ENCODE data around the gene KCNMB4.

Gene KCNMB4

DNA sequence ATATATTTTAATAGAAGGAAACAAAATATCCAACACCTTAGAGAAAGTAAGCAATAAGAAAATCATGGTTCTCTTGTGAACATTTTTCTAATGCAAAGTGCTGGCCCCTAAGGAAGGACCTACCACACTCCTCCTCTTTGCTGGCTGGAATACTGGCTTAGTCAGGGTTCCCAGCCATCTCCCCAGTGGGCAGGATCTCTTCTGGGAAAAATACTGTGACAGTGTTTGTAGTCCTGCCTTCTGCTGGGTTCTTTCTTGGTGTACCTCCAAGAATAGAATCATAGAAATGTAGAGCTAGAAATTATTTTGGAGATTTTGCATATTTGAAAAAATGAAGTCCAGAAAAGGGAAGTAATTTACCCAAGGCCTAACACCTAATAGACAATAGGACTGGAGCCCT is 31.9 kb downstream of the KCNMB4 start:
- no peak for ATAC-seq
- TF ChIP-seq RARB (CRISPR knock-in tag; IDR thresholded peaks at IDR 0.05) (no peak), CSDC2 (CRISPR knock-in tag; IDR thresholded peaks at IDR 0.05) (no peak), ZFP3 (CRISPR knock-in tag; IDR thresholded peaks at IDR 0.05) (no peak), TCF4 (CRISPR knock-in tag; IDR thresholded peaks at IDR 0.05; ENCODE audit: borderline replicate concordance) (no peak), BACH2 (CRISPR knock-in tag; IDR thresholded peaks at IDR 0.05; ENCODE audit: borderline replicate concordance) (no peak), OSR1 (CRISPR knock-in tag; IDR thresholded peaks at IDR 0.05) (no peak), ZC3H10 (CRISPR knock-in tag; IDR thresholded peaks at IDR 0.05) (no peak), ZNF565 (CRISPR knock-in tag; conservative IDR thresholded peaks at IDR 0.05; ENCODE audit: low read depth) (no peak), ZNF70 (CRISPR knock-in tag; IDR thresholded peaks at IDR 0.05) (no peak), ESRRG (CRISPR knock-in tag; IDR thresholded peaks at IDR 0.05) (no peak), ZNF8 (CRISPR knock-in tag; IDR thresholded peaks at IDR 0.05) (no peak)
- TF ChIP-seq, protein P1, sequence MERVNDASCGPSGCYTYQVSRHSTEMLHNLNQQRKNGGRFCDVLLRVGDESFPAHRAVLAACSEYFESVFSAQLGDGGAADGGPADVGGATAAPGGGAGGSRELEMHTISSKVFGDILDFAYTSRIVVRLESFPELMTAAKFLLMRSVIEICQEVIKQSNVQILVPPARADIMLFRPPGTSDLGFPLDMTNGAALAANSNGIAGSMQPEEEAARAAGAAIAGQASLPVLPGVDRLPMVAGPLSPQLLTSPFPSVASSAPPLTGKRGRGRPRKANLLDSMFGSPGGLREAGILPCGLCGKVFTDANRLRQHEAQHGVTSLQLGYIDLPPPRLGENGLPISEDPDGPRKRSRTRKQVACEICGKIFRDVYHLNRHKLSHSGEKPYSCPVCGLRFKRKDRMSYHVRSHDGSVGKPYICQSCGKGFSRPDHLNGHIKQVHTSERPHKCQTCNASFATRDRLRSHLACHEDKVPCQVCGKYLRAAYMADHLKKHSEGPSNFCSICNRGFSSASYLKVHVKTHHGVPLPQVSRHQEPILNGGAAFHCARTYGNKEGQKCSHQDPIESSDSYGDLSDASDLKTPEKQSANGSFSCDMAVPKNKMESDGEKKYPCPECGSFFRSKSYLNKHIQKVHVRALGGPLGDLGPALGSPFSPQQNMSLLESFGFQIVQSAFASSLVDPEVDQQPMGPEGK (CRISPR knock-in tag; IDR thresholded peaks at IDR 0.05; ENCODE audit: borderline replicate concordance): no peak
- TF ChIP-seq, protein P2, sequence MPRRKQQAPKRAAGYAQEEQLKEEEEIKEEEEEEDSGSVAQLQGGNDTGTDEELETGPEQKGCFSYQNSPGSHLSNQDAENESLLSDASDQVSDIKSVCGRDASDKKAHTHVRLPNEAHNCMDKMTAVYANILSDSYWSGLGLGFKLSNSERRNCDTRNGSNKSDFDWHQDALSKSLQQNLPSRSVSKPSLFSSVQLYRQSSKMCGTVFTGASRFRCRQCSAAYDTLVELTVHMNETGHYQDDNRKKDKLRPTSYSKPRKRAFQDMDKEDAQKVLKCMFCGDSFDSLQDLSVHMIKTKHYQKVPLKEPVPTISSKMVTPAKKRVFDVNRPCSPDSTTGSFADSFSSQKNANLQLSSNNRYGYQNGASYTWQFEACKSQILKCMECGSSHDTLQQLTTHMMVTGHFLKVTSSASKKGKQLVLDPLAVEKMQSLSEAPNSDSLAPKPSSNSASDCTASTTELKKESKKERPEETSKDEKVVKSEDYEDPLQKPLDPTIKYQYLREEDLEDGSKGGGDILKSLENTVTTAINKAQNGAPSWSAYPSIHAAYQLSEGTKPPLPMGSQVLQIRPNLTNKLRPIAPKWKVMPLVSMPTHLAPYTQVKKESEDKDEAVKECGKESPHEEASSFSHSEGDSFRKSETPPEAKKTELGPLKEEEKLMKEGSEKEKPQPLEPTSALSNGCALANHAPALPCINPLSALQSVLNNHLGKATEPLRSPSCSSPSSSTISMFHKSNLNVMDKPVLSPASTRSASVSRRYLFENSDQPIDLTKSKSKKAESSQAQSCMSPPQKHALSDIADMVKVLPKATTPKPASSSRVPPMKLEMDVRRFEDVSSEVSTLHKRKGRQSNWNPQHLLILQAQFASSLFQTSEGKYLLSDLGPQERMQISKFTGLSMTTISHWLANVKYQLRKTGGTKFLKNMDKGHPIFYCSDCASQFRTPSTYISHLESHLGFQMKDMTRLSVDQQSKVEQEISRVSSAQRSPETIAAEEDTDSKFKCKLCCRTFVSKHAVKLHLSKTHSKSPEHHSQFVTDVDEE (CRISPR knock-in tag; IDR thresholded peaks at IDR 0.05): no peak

DNA sequence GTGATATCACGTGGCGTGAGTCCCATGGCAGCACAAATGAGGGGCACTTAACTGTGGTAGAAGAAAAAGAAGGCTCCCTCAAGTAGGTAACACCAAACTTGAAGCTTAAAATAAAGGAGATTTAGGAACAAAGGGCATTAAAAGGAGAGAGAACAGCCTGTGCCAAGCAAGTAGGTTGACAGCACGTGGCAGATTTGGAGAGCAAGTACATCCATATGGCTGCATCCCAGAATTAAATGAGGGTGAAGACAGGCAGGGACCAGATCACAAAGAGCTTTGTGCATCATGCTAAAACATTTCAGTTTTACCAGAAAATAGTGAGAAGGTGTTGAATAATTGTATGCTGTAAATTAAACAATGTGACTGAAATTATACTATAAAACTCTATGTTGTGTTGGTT is 32.8 kb downstream of the KCNMB4 start:
- no peak for ATAC-seq

DNA sequence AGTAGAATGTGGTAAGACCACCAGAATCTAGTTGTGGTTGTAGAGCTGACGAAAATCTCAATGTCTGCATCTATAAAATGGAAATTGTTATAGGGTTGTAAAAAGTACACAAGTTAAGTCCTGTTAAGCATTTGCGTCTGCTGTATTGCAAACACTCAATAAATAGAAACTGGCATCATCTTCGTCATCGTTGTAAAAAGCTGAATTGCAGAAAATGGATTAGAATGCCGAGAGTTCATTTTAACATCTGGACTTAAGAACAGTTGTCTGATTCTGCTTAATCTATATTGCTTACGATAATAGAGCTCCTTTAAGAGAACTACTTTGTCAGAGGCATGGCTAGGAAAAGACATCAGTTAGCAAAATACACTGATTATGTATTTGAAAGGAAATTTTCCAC is 33.2 kb downstream of the KCNMB4 start:
- ATAC-seq: no peak
- no peak for TF ChIP-seq ZFP30 (CRISPR knock-in tag; IDR thresholded peaks at IDR 0.05)
- TF ChIP-seq, protein P3, sequence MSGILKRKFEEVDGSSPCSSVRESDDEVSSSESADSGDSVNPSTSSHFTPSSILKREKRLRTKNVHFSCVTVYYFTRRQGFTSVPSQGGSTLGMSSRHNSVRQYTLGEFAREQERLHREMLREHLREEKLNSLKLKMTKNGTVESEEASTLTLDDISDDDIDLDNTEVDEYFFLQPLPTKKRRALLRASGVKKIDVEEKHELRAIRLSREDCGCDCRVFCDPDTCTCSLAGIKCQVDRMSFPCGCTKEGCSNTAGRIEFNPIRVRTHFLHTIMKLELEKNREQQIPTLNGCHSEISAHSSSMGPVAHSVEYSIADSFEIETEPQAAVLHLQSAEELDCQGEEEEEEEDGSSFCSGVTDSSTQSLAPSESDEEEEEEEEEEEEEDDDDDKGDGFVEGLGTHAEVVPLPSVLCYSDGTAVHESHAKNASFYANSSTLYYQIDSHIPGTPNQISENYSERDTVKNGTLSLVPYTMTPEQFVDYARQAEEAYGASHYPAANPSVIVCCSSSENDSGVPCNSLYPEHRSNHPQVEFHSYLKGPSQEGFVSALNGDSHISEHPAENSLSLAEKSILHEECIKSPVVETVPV (CRISPR knock-in tag; IDR thresholded peaks at IDR 0.05): no peak
- no peak for TF ChIP-seq ARNTL (CRISPR knock-in tag; IDR thresholded peaks at IDR 0.05; ENCODE audit: borderline replicate concordance, low read depth)
- no peak for TF ChIP-seq ZNF8 (CRISPR knock-in tag; IDR thresholded peaks at IDR 0.05)
- TF ChIP-seq, protein P2 (CRISPR knock-in tag; IDR thresholded peaks at IDR 0.05): no peak
- no peak for TF ChIP-seq ISL1 (CRISPR knock-in tag; IDR thresholded peaks at IDR 0.05)
- no peak for TF ChIP-seq GLIS3 (CRISPR knock-in tag; IDR thresholded peaks at IDR 0.05)
- TF ChIP-seq ZFP3 (CRISPR knock-in tag; IDR thresholded peaks at IDR 0.05): no peak
- TF ChIP-seq, protein P4, sequence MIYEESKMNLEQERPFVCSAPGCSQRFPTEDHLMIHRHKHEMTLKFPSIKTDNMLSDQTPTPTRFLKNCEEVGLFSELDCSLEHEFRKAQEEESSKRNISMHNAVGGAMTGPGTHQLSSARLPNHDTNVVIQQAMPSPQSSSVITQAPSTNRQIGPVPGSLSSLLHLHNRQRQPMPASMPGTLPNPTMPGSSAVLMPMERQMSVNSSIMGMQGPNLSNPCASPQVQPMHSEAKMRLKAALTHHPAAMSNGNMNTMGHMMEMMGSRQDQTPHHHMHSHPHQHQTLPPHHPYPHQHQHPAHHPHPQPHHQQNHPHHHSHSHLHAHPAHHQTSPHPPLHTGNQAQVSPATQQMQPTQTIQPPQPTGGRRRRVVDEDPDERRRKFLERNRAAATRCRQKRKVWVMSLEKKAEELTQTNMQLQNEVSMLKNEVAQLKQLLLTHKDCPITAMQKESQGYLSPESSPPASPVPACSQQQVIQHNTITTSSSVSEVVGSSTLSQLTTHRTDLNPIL (CRISPR knock-in tag; IDR thresholded peaks at IDR 0.05; ENCODE audit: low read depth): no peak
- TF ChIP-seq PPARA (CRISPR knock-in tag; IDR thresholded peaks at IDR 0.05; ENCODE audit: borderline replicate concordance): no peak
- no peak for TF ChIP-seq TCF4 (CRISPR knock-in tag; IDR thresholded peaks at IDR 0.05; ENCODE audit: borderline replicate concordance)
- TF ChIP-seq BACH2 (CRISPR knock-in tag; IDR thresholded peaks at IDR 0.05; ENCODE audit: borderline replicate concordance): no peak
- no peak for TF ChIP-seq OSR1 (CRISPR knock-in tag; IDR thresholded peaks at IDR 0.05)
- no peak for TF ChIP-seq ZNF565 (CRISPR knock-in tag; conservative IDR thresholded peaks at IDR 0.05; ENCODE audit: low read depth)

More for the DNA sequence above, 32.8 kb downstream of the KCNMB4 start:
- no peak for TF ChIP-seq TCF4 (CRISPR knock-in tag; IDR thresholded peaks at IDR 0.05; ENCODE audit: borderline replicate concordance)
- TF ChIP-seq, protein P4 (CRISPR knock-in tag; IDR thresholded peaks at IDR 0.05; ENCODE audit: low read depth): no peak
- TF ChIP-seq, protein P1 (CRISPR knock-in tag; IDR thresholded peaks at IDR 0.05; ENCODE audit: borderline replicate concordance): no peak
- no peak for TF ChIP-seq ZFP3 (CRISPR knock-in tag; IDR thresholded peaks at IDR 0.05)

Data from SK-N-SH treated with all-trans-retinoic acid at 6 μM for 48 hours (cell line).